Esophagus (tissue), 2 donors: ENCODE results near the gene LIPG. TPM values are rescaled to one million over a fixed set of nuclear protein-coding genes. Genes with fewer than 3 reads are reported as not detected.

Experiments
- polyA plus RNA-seq, 2 donors: library from polyadenylated mRNA; stranded (reverse); fragments of 200-250 nt; gene quantifications; one replicate each; pipeline ENCODE4 v1.2.3, GENCODE V29; 2013
- donor health status: healthy with polysubstance abuse.
- donor health status: Bipolar disorder and iron deficiency.

LIPG gene
- polyA plus RNA-seq, 2 donors: 0.47 to 1.4 TPM

Other genes with a start within 250 kb of the LIPG start
- gene DYM, start 101.4 kb upstream of the LIPG start, polyA plus RNA-seq: 10 to 100 TPM; 17.2 to 17.4 TPM
- gene C18orf32, start 74.8 kb upstream of the LIPG start, polyA plus RNA-seq: 10 to 100 TPM; 32.3 to 47.3 TPM
- gene RPL17, start 69.6 kb upstream of the LIPG start, polyA plus RNA-seq: 1,000 to 10,000 TPM; 2,060 to 2,431 TPM